Endothelial cell (in vitro differentiated cells): ENCODE measurements around the gene LACTB. TPM values are rescaled to one million over a fixed set of nuclear protein-coding genes. Genes with fewer than 3 reads are reported as not detected.

Experiments used
- DNase-seq: peaks from one replicate; pipeline ENCODE4 v3.0.0; 2021; ENCODE audit warnings: low spot score
- H3K27ac Mint-ChIP-seq: one replicate; pipeline ENCODE4 v1.8.0; 2021; ENCODE audit warnings: mixed read lengths, inconsistent platforms; ENCODE audit not compliant: unreplicated experiment
- H3K27me3 Mint-ChIP-seq: one replicate; pipeline ENCODE4 v1.8.0; 2021; ENCODE audit warnings: mild to moderate bottlenecking, moderate library complexity, mixed read lengths, inconsistent platforms; ENCODE audit not compliant: unreplicated experiment
- H3K36me3 Mint-ChIP-seq: one replicate; pipeline ENCODE4 v1.8.0; 2021; ENCODE audit warnings: mild to moderate bottlenecking, low read depth, mixed read lengths, inconsistent platforms; ENCODE audit not compliant: unreplicated experiment
- H3K4me1 Mint-ChIP-seq: one replicate; pipeline ENCODE4 v1.8.0; 2021; ENCODE audit warnings: mild to moderate bottlenecking, mixed read lengths, inconsistent platforms; ENCODE audit not compliant: unreplicated experiment
- H3K4me3 Mint-ChIP-seq: one replicate; pipeline ENCODE4 v1.8.0; 2021; ENCODE audit warnings: mild to moderate bottlenecking, mixed read lengths, inconsistent platforms; ENCODE audit not compliant: unreplicated experiment
- H3K9me3 Mint-ChIP-seq: one replicate; pipeline ENCODE4 v1.8.0; 2021; ENCODE audit warnings: mixed read lengths, inconsistent platforms; ENCODE audit not compliant: unreplicated experiment
- total RNA-seq: library from RNA; stranded (reverse); fragmentation: NEBNext Ultra II Directional; extraction: Animal tissue kit (Norgen Biotek cat#: 25700); gene quantifications from one replicate; pipeline ENCODE4 v1.2.1, GENCODE V29; 2021; ENCODE audit not compliant: unreplicated experiment
- TF ChIP-seq, protein P1 (sequence below): fragments of 200-600 bp; sonication (generic); IDR thresholded peaks from one replicate; pipeline ENCODE4 v1.5.0; 2021; ENCODE audit warnings: antibody characterized with exemption; ENCODE audit not compliant: unreplicated experiment

The LACTB gene
- total RNA-seq, 1 donor from 2014 or later = 10.1 TPM

DNA sequence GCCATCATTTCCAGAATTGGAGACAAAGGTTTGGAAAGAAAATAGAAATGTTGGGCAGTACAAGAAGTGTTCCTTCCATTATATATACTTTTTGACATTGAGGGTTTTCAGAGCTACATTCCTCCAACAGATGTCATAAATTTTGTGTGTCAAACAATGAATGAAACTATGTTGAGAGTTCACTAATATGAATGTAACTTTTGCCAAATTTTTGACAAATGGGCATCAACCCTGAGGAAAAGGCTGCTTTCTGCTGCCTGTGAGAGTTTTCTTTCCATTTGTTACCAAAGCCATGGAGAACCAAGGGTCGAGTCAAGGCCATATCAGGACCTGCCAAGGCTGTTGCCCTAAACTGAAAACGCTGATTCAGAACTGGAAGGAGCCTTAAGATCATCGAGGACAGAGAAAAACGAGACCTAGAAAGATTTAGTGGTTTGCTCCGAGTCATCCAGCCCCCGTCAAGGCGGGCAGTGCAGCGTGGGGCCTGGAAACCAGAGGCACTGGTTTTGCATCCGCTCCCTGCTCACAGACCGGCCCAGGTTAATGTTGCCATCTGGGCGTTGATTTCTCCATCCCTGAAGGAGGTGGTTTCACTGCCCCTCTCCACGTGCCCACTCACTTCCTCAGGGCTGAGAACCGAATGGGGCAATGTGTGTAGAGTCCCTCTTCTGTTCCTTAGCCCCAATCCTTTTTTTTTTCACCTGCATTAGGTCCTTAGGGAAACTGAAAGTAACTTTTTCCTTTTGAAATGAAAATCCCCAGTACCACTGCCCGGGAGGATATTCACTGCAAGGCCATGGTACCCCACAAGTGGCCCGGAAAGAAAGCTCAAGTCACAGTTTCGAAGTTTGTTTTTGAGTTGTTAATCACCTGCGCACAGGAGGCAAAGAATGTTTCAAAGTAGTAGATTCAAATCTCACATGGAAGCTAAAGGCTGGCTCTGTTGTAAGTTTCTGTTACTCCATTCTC, 46.4 kb upstream of the LACTB start:
- Mint-ChIP-seq H3K9me3 (no peaks in the 10 kb centered on the region), H3K4me3 (no peak overlapping the region), H3K4me1 (no peaks in the 10 kb centered on the region), H3K27me3 (no peaks in the 10 kb centered on the region), H3K27ac (no peak overlapping the region), H3K36me3 (peaks cover 11% of the 10 kb centered on the region)
- TF ChIP-seq, protein P1, sequence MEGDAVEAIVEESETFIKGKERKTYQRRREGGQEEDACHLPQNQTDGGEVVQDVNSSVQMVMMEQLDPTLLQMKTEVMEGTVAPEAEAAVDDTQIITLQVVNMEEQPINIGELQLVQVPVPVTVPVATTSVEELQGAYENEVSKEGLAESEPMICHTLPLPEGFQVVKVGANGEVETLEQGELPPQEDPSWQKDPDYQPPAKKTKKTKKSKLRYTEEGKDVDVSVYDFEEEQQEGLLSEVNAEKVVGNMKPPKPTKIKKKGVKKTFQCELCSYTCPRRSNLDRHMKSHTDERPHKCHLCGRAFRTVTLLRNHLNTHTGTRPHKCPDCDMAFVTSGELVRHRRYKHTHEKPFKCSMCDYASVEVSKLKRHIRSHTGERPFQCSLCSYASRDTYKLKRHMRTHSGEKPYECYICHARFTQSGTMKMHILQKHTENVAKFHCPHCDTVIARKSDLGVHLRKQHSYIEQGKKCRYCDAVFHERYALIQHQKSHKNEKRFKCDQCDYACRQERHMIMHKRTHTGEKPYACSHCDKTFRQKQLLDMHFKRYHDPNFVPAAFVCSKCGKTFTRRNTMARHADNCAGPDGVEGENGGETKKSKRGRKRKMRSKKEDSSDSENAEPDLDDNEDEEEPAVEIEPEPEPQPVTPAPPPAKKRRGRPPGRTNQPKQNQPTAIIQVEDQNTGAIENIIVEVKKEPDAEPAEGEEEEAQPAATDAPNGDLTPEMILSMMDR = no peak
- DNase-seq = no peak

DNA sequence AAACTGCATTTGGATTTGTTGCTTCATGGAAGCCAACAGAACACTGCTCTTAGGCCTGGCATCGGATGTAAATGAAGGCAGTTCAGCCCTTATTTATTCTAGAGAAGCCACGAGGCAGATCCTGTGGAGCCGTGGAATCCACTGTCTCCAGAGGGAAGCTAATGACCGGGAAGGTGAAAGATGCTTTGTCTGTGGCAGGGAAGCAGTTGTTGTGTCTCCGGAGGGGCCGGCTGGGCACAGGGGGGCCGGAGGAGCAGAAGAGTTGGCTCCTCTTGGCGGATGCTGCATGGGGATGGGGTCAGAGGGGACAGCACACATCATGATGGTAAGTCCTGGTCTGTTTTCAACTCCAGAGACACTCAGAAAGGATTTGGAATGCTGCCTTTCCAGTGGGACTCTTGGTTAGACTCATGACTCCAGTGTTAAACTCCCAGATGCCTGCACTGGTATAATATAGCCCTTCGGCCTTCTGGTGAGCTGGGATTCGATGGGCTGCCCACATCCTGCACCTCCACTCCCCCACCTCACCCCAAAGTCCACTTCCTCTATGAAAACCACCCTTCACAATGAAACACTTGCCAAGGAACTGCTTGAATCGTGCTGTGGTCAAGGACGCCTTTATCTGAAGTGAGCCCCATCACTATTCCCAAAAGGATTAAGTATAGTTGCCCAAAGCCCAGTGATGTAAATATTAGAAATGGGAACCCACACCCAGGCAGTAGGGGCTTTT, 45.5 kb upstream of the LACTB start:
- no peaks in the 10 kb centered on the region for H3K4me1 Mint-ChIP-seq
- H3K36me3 Mint-ChIP-seq = peaks cover 5% of the 10 kb centered on the region
- H3K9me3 Mint-ChIP-seq = no peaks in the 10 kb centered on the region
- no peak overlapping the region for H3K27ac Mint-ChIP-seq
- no peaks in the 10 kb centered on the region for H3K27me3 Mint-ChIP-seq
- no peak overlapping the region for H3K4me3 Mint-ChIP-seq
- DNase-seq = no peak
- TF ChIP-seq, protein P1 = no peak

DNA sequence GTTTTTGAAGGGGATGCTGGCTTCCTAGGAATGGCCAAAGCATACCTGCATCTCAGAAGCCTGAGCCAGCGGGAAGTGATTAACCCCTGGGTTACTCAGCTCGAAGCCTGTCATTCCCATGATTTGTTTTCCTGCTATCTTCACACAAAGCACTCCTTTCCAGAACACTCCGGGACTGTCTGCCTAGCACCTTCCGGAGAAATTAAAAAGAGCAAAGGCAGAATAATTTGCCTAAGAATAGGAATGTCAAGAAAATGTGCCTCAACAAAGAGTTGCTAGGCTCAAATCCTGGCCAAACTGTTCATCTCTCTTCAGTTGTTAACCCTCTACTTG, 45.0 kb upstream of the LACTB start:
- TF ChIP-seq, protein P1 = no peak
- no peak overlapping the region for H3K4me3 Mint-ChIP-seq
- H3K36me3 Mint-ChIP-seq = peaks cover 2% of the 10 kb centered on the region
- no peaks in the 10 kb centered on the region for H3K9me3 Mint-ChIP-seq
- no peaks in the 10 kb centered on the region for H3K4me1 Mint-ChIP-seq
- no peak overlapping the region for H3K27ac Mint-ChIP-seq
- no peaks in the 10 kb centered on the region for H3K27me3 Mint-ChIP-seq
- no peak for DNase-seq

DNA sequence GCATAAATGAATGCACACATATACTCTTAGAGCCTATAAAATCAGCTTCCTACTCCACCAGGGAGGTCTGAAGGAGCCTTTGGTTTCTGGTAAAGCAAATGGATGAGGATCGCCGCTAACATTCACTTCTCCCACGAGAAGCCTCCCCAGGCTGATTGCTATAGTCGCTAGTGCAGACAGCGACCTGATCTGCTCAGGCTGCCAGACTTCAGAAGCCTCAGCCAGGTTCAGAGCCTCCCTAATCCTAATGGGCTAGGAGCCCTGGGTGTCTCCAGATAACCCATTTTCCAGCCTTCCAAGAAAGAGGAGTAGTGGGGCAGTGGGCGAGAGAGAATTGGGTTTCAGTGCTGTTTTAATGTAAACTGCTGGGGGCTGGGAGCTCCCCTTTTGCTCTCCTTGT, 43.7 kb upstream of the LACTB start:
- DNase-seq = no peak
- Mint-ChIP-seq H3K4me3 (no peak overlapping the region), H3K27me3 (no peaks in the 10 kb centered on the region), H3K36me3 (no peaks in the 10 kb centered on the region), H3K27ac (no peak overlapping the region), H3K9me3 (no peaks in the 10 kb centered on the region), H3K4me1 (no peaks in the 10 kb centered on the region)
- TF ChIP-seq, protein P1 = no peak
